HG03571 (cell line): ENCODE measurements around the gene MECP2.
"Not testable (repeated sequence)": the region's sequence is repeated elsewhere in the genome, so short reads cannot be mapped to it uniquely, and the experiment has no call there.

Experiments used
- ATAC-seq: cut with Tn5 transposase; IDR thresholded peaks from one replicate; pipeline ENCODE4 v1.9.1; 2021; ENCODE audit not compliant: unreplicated experiment

Gene MECP2

DNA sequence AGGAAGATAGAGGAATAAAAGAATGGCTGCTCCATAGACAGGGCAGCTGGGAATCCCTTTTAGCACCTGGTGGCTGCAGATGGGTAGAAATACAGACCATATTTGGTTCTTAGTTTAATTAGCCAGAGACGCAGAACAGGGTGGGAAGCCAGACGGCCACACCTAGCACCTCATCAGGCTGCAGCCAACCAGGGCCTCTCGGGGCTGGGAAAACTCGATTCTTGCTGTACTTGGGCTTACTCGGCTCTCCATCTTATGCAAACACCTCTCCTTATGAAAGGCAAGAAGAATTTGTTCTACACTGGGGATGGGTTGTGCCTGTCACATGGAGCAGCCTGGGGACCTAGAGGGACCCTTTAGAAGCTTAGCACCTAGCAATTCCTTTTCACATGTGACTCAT, 97.5 kb downstream of the MECP2 start:
- no peak for ATAC-seq

DNA sequence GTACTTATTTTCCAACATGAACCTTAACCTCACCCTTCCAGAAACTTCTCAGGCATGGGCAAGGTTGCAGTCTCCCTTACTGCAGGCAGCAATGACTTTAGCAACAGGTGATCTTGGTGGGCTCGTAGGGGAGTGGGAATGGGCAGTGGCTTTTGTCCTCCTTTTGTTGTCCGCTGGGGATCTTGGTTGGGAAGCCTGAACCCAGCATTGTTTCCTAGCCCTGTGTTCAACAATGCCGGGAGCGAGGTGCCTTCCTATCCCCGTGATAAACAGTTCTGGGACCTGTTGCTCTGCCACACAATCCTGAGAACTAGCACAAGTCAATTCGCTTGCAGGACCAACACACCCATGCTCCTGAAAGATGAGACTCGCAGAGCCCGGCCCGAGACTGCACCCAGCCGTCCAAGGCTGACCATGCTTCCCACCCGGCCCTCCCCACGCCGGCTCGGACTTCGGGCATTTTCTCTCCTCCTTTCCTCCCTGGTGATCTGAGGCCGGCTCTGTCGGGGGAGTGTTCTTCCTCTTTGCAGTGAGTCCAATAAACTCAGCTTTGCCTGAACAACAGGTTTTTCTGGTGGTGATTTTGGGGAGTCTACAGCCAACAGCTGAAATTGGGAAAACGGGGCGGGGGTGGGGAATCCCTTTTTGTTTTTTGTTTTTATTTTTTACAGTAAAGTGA, 98.0 kb downstream of the MECP2 start:
- no peak for ATAC-seq

DNA sequence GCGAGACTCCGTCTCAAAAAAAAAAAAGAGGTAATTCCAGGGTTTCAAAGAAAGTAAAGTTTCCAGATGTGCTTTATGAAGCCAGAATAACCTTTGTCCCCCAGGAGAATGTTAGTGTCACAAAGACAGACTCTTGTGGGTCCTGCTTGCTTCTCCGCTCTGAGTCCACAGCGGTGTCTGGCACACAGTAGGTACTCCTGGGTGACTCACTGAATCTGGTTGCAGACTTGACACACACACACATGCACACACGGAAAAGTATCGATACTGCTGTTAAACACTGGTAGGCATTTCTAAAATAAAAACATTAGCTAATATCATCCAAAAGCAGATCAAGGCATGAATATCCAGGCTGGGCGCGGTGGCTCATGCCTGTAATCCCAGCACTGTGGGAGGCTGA, 102.0 kb downstream of the MECP2 start:
- ATAC-seq, result no peak

DNA sequence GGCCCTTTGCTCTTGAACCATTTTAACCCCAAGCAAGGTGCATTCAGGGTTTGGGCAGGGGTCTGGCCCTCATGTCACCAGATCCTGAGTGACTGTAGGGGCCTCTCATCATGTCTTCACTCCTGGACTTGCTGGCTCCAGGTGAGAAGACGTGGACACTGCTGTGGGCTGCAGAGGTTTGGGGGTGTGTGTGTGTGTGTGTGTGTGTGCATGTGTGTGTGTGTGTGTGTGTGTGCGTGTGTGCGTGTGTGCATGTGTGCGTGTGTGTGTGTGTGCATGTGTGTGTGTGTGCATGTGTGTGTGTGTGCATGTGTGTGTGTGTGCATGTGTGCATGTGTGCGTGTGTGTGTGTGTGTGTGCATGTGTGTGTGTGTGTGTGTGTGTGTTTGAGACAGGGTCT, 103.1 kb downstream of the MECP2 start:
- ATAC-seq, result not testable (repeated sequence)

- no peak for ATAC-seq
These were observed 103.5 kb downstream of the MECP2 start for GRCh38 chrX:153993978-153994377.

DNA sequence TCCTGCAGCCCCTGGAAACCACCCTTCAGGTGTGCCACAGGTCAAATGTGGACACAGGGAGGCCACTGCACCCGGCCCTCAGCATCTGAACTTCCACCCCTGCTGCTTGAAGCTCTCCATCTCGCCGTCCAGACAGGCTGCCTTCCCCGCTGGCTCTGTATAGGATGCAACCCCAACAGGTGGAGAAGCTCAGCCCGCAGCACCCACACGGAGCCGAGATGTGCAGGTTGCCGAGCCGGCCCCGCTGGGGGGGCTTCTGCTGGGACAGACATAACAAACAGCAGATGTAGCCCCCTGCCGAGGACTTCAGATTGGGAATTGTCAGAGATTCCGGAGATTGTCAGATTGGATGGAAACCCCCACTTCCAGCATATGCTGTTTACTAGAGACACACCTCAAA, 104.4 kb downstream of the MECP2 start:
- no peak for ATAC-seq

- no peak for ATAC-seq
These were observed 105.3 kb downstream of the MECP2 start for GRCh38 chrX:153992180-153992579.

GRCh38 chrX:153991013-153991580, 106.4 kb downstream of the MECP2 start:
- ATAC-seq, result no peak

GRCh38 chrX:153989973-153990655, 107.4 kb downstream of the MECP2 start:
- ATAC-seq, result no peak

DNA sequence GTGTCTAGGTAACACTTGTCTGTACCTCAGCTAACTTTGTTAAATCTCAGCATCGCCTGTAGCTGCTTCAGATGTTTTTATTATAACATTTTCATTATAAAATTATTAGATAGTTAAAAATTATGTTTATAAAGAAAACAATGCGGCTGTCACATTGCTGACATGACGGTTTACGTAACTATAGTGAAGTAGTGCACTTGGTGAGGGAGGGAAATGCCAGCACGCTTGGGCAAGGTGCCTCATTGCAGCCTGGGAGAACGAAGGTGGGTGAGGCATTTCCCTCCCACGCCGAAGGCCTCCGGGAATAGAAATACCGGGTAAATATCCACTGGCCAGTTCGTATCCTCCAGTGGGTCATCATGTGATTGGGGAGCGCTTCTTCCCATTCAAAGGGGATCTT, 109.0 kb downstream of the MECP2 start:
- ATAC-seq, result no peak

- no peak for ATAC-seq
These were observed 113.0 kb downstream of the MECP2 start for GRCh38 chrX:153984351-153985178.

DNA sequence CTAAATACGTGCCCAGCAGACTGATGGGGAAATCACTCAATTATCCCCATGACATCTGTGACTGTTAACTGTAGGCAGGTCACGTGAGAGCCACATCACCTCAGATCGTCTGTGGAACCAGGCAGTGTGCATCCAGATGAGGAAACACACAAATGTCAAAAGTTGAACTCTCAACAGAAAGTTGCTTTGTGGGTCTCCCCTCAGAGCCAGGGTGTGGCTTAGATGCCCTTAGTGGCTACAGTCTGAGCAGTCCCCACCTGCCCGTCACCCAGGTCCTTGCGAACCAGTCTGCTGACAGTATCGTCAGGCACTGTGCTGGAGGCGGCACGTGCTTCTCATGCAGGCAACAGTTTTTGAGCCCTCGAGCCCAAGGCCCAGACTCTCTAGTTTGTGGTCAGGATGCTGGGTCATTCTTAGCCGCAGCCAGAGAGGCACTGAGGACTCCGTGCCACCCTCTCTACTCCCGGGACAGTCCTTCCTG, 114.2 kb downstream of the MECP2 start:
- ATAC-seq, result no peak

DNA sequence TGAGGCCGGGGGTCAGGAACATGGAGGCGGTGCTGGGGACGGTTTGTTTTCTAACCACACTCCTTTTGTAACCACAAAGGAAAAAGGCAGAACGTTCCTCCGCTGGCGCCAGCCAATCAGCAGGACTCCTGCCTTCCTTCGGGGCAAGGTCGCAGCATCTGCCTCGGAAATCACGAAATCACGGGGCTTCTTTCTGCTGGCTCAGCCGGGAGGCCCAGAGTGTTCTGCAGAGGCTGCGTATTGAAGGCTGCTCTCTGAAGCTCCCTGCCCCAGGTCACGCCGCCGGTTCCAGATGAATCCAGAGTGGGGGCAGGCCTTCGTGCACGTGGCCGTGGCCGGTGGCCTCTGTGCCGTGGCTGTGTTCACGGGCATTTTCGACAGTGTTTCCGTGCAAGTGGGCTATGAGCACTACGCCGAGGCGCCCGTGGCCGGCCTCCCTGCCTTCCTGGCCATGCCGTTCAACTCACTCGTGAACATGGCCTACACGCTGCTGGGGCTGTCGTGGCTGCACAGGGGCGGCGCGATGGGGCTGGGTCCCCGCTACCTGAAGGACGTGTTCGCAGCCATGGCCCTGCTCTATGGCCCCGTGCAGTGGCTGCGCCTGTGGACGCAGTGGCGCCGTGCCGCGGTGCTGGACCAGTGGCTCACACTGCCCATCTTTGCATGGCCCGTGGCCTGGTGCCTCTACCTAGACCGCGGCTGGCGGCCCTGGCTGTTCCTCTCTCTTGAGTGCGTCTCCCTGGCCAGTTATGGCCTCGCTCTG, 115.6 kb downstream of the MECP2 start:
- ATAC-seq, result no peak

GRCh38 chrX:153981231-153981630, 116.3 kb downstream of the MECP2 start:
- ATAC-seq, result no peak

GRCh38 chrX:153980394-153980793, 117.1 kb downstream of the MECP2 start:
- ATAC-seq, result peak; percentile 48

- no peak for ATAC-seq
These were observed 122.7 kb downstream of the MECP2 start for GRCh38 chrX:153974726-153975286.

DNA sequence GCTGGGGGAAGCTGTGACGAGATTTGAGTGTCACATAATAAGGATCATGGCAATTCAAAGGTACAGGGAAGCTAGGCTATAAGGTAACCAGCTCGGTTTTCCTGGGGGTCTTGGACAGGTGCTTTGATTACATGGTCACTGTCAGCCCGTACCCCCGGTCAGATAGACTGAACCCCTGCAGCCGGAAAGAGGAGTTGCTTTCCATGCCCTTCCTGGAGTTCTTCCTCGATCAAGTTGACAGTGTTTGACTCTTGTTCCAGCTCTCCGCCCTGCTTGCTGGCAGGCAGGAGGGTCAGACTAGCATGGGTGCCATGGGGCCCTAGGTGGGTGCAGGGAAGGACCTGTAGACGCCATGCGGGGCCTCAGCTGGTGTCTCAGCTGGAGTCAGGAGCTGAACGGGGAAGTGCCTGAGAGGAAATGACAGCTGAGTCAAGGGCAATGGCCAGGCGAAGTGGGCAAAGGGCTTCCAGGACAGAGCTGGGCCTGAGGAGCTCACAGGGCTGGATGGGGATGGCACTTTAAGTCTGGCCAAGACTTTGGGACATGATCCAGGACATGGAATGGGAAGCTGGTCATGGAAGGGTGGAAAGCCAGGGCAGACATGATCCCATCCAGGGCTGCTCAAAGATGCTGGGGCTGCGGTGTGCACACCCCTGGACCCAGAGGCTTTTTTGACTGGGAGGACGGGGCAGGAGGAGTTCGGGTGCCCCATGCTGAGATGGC, 123.4 kb downstream of the MECP2 start:
- ATAC-seq, result no peak

- no peak for ATAC-seq
These were observed 124.2 kb downstream of the MECP2 start for GRCh38 chrX:153973127-153974002.
